Measurements from ENCODE around the gene EXOC4.

Gene EXOC4

GRCh38 chr7:133314084-133314483, 61.2 kb downstream of the EXOC4 start:
- H3F3A ChIP-seq (ENCODE audit: insufficient read depth, low read length), result no peaks in the 10 kb centered on the region
- TF ChIP-seq EZH2 (IDR thresholded peaks at IDR 0.05; ENCODE audit: borderline replicate concordance, low read length), result no peak
- TF ChIP-seq CTCF (IDR thresholded peaks at IDR 0.05; ENCODE audit: low read length), result no peak
- H3K4me3 ChIP-seq (ENCODE audit: low read depth, low read length, poor library complexity, severe bottlenecking), result no peak overlapping the region
- no peak overlapping the region for H3K9ac ChIP-seq (ENCODE audit: low read length)
- H3K4me1 ChIP-seq (ENCODE audit: insufficient read depth, low read length, severe bottlenecking), result no peaks in the 10 kb centered on the region
- H3K27me3 ChIP-seq (ENCODE audit: insufficient read depth, low read length), result no peaks in the 10 kb centered on the region
- H2AFZ ChIP-seq (ENCODE audit: low read length), result no peak overlapping the region
- peaks cover 22% of the 10 kb centered on the region for H3K36me3 ChIP-seq (ENCODE audit: insufficient read depth, low read length)
- H3K27ac ChIP-seq (ENCODE audit: low read depth, low read length, poor library complexity, severe bottlenecking), result no peak overlapping the region
- no peak overlapping the region for H3K4me2 ChIP-seq (ENCODE audit: low read length)
- no peaks in the 10 kb centered on the region for H3K79me2 ChIP-seq (ENCODE audit: insufficient read depth, low read length)
- no peaks in the 10 kb centered on the region for H3K9me3 ChIP-seq (ENCODE audit: low read length)
- H4K20me1 ChIP-seq (ENCODE audit: insufficient read depth, low read length), result no peaks in the 10 kb centered on the region
- H3K9me2 ChIP-seq (ENCODE audit: low read depth, low read length), result no peaks in the 10 kb centered on the region

- Histone ChIP-seq H2AFZ (ENCODE audit: low read length) (no peak overlapping the region), H3K9me2 (ENCODE audit: low read depth, low read length) (no peaks in the 10 kb centered on the region), H3K36me3 (ENCODE audit: insufficient read depth, low read length) (peaks cover 28% of the 10 kb centered on the region), H3K9ac (ENCODE audit: low read length) (no peak overlapping the region), H3K4me1 (ENCODE audit: insufficient read depth, low read length, severe bottlenecking) (no peaks in the 10 kb centered on the region), H4K20me1 (ENCODE audit: insufficient read depth, low read length) (no peaks in the 10 kb centered on the region), H3K4me2 (ENCODE audit: low read length) (no peak overlapping the region), H3K4me3 (ENCODE audit: low read depth, low read length, poor library complexity, severe bottlenecking) (no peak overlapping the region), H3K27me3 (ENCODE audit: insufficient read depth, low read length) (no peaks in the 10 kb centered on the region), H3K79me2 (ENCODE audit: insufficient read depth, low read length) (no peaks in the 10 kb centered on the region), H3F3A (ENCODE audit: insufficient read depth, low read length) (no peaks in the 10 kb centered on the region), H3K9me3 (ENCODE audit: low read length) (no peaks in the 10 kb centered on the region), H3K27ac (ENCODE audit: low read depth, low read length, poor library complexity, severe bottlenecking) (no peak overlapping the region)
- TF ChIP-seq CTCF (IDR thresholded peaks at IDR 0.05; ENCODE audit: low read length), result no peak
- no peak for TF ChIP-seq EZH2 (IDR thresholded peaks at IDR 0.05; ENCODE audit: borderline replicate concordance, low read length)
These were observed 62.6 kb downstream of the EXOC4 start for GRCh38 chr7:133315332-133316040.

GRCh38 chr7:133319842-133320241, 67.0 kb downstream of the EXOC4 start:
- Histone ChIP-seq H3K9ac (ENCODE audit: low read length) (no peak overlapping the region), H3K4me3 (ENCODE audit: low read depth, low read length, poor library complexity, severe bottlenecking) (no peak overlapping the region), H3K4me1 (ENCODE audit: insufficient read depth, low read length, severe bottlenecking) (no peaks in the 10 kb centered on the region), H3K79me2 (ENCODE audit: insufficient read depth, low read length) (no peaks in the 10 kb centered on the region), H4K20me1 (ENCODE audit: insufficient read depth, low read length) (no peaks in the 10 kb centered on the region), H3K27me3 (ENCODE audit: insufficient read depth, low read length) (no peaks in the 10 kb centered on the region), H3K4me2 (ENCODE audit: low read length) (no peak overlapping the region), H3K36me3 (ENCODE audit: insufficient read depth, low read length) (peaks cover 36% of the 10 kb centered on the region), H3K9me2 (ENCODE audit: low read depth, low read length) (no peaks in the 10 kb centered on the region), H3F3A (ENCODE audit: insufficient read depth, low read length) (no peaks in the 10 kb centered on the region), H3K27ac (ENCODE audit: low read depth, low read length, poor library complexity, severe bottlenecking) (no peak overlapping the region), H3K9me3 (ENCODE audit: low read length) (no peaks in the 10 kb centered on the region), H2AFZ (ENCODE audit: low read length) (no peak overlapping the region)
- TF ChIP-seq CTCF (IDR thresholded peaks at IDR 0.05; ENCODE audit: low read length) (no peak), EZH2 (IDR thresholded peaks at IDR 0.05; ENCODE audit: borderline replicate concordance, low read length) (no peak)

Measured in OCI-LY1 (cell line).